Vagina (tissue), 2 donors: ENCODE measurements around the gene C6orf15. TPM values are rescaled to one million over a fixed set of nuclear protein-coding genes. Genes with fewer than 3 reads are reported as not detected.

ENCODE experiments used
- DNase-seq, 2 donors: peaks; one replicate each; pipeline ENCODE4 v3.0.0-alpha.2; 2017; ENCODE audit errors: extremely low spot score in 2 of 2
- H3K27ac ChIP-seq: fragments of 200-600 bp; sonication (generic); one replicate; pipeline ENCODE4 v1.5.1; 2019
- H3K27me3 ChIP-seq: fragments of 200-600 bp; sonication (generic); one replicate; pipeline ENCODE4 v1.5.1; 2019
- H3K36me3 ChIP-seq, 2 donors: fragments of 200-600 bp; sonication (generic); one replicate each; pipeline ENCODE4 v1.5.1; 2017 to 2019
- H3K4me1 ChIP-seq: fragments of 200-600 bp; sonication (generic); one replicate; pipeline ENCODE4 v1.5.1; 2019
- H3K4me3 ChIP-seq, 2 donors: fragments of 200-600 bp; sonication (generic); 1 replicate in 1 of 2; 2 replicates in 1 of 2; pipeline ENCODE4 v1.5.1; 2016 to 2019
- H3K9me3 ChIP-seq: fragments of 200-600 bp; sonication (generic); one replicate; pipeline ENCODE4 v1.5.1; 2019
- POLR2A ChIP-seq, 2 donors: fragments of 450-650 bp; IDR thresholded peaks; one replicate each; pipeline ENCODE4 v1.6.1; 2017; ENCODE audit warnings: antibody characterized with exemption in 2 of 2, mild to moderate bottlenecking in 2 of 2, moderate library complexity in 2 of 2
- POLR2AphosphoS5 ChIP-seq, 2 donors: sonication (generic); formaldehyde crosslinking; IDR thresholded peaks; one replicate each; pipeline ENCODE4 v1.9.0; 2017; ENCODE audit warnings: antibody characterized with exemption in 2 of 2, mild to moderate bottlenecking in 2 of 2, low read depth in 1 of 2; ENCODE audit not compliant: insufficient read depth in 1 of 2
- intact Hi-C: fragments of 100-400 bp; cut with DNase I; formaldehyde crosslinking; loops from one replicate; pipeline ENCODE4 v1.15.1; 2023
- total RNA-seq: library from RNA; depleted of rRNA; stranded (reverse); fragments of >200 nt; gene quantifications from one replicate; pipeline ENCODE4 v1.2.3, GENCODE V29; 2016
- TF ChIP-seq, protein P1 (sequence below), 3 experiments: fragments of 450-650 bp in 2 of 3; fragments of 200-600 bp in 1 of 3; sonication (generic) in 1 of 3; IDR thresholded peaks; one replicate each; pipeline ENCODE4 v1.5.1; 2017 to 2019; ENCODE audit warnings: antibody characterized with exemption in 3 of 3, mild to moderate bottlenecking in 2 of 3, moderate library complexity in 2 of 3

The C6orf15 gene
- total RNA-seq = not detected

DNA sequence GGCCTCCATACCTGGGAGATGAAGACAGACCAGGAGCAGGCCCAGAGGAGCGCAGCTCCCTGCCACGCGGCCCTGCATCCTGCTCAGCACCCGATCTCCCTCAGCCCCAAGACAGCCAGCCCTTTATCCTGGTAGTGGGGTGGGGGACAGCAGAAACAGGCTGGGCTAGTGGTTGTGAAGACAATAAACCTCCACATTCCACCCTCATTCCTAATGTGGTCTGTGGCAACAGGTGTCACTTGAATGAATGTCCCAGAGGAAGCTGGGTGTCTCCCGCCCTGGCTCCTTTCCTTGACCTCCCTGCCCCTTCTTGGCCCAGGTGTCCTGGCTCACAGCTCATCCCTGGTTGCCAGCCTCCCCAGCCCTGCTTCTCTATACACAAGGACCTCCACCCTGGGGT is at the start of gene C6orf15:
Gene C6orf15, minus strand, starts transcription at position 98 of the 400 bp plus-strand sequence. Its CDS starts 20 bp downstream, at position 78.
- Histone ChIP-seq H3K27me3 (no peaks in the 10 kb centered on the region), H3K4me3 (no peak within 1 kb of the TSS), H3K36me3 (no peaks in the 10 kb centered on the region), H3K9me3 (no peaks in the 10 kb centered on the region), H3K4me1 (peaks cover 40% of the 10 kb centered on the region), H3K27ac (peak within 1 kb of the TSS; percentile 81)
- intact Hi-C loops = no loop called here
- DNase-seq = no peak
- TF ChIP-seq POLR2A (IDR thresholded peaks at IDR 0.05) (no peak), POLR2AphosphoS5 (IDR thresholded peaks at IDR 0.05; ENCODE audit: insufficient read depth in 1 of 2, low read depth in 1 of 2) (no peak)
- TF ChIP-seq, protein P1, sequence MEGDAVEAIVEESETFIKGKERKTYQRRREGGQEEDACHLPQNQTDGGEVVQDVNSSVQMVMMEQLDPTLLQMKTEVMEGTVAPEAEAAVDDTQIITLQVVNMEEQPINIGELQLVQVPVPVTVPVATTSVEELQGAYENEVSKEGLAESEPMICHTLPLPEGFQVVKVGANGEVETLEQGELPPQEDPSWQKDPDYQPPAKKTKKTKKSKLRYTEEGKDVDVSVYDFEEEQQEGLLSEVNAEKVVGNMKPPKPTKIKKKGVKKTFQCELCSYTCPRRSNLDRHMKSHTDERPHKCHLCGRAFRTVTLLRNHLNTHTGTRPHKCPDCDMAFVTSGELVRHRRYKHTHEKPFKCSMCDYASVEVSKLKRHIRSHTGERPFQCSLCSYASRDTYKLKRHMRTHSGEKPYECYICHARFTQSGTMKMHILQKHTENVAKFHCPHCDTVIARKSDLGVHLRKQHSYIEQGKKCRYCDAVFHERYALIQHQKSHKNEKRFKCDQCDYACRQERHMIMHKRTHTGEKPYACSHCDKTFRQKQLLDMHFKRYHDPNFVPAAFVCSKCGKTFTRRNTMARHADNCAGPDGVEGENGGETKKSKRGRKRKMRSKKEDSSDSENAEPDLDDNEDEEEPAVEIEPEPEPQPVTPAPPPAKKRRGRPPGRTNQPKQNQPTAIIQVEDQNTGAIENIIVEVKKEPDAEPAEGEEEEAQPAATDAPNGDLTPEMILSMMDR (IDR thresholded peaks at IDR 0.05) = no peak

DNA sequence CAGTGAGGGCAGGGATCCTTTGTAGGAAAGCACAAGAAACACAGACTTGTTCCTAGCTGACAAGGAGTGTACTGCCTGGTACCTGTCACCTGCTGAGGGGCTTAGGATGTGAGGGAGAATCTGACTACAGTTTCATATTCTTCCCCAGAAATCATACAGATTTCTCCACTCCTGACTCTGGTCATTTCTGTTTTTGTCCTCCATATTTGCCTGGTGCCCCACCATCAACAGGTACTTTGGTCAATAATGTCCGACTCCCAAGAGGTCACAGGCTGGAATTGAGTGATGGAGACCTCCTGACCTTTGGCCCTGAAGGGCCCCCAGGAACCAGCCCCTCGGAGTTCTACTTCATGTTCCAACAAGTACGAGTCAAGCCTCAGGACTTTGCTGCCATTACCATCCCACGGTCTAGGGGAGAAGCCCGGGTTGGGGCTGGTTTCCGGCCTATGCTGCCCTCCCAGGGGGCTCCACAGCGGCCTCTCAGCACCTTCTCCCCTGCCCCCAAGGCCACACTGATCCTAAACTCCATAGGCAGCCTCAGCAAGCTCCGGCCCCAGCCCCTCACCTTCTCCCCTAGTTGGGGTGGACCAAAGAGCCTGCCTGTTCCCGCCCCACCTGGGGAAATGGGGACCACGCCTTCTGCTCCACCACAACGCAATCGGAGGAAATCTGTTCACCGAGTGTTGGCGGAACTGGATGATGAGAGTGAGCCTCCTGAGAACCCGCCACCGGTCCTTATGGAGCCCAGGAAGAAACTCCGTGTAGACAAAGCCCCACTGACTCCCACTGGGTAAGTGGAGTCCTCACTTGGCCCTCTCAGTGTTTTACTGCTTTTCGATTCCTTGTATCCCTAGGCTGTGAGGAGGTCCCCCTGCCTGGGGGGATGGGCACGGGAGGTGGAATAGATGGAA is 49.1 kb upstream of the C6orf15 start:
- Histone ChIP-seq H3K27ac (no peak overlapping the region), H3K4me1 (peaks cover 27% of the 10 kb centered on the region), H3K4me3 (no peak overlapping the region), H3K27me3 (no peaks in the 10 kb centered on the region), H3K36me3 (no peaks in the 10 kb centered on the region), H3K9me3 (no peaks in the 10 kb centered on the region)
- no peak for DNase-seq
- intact Hi-C loops = no loop called here
- TF ChIP-seq, protein P1 (IDR thresholded peaks at IDR 0.05) = no peak

DNA sequence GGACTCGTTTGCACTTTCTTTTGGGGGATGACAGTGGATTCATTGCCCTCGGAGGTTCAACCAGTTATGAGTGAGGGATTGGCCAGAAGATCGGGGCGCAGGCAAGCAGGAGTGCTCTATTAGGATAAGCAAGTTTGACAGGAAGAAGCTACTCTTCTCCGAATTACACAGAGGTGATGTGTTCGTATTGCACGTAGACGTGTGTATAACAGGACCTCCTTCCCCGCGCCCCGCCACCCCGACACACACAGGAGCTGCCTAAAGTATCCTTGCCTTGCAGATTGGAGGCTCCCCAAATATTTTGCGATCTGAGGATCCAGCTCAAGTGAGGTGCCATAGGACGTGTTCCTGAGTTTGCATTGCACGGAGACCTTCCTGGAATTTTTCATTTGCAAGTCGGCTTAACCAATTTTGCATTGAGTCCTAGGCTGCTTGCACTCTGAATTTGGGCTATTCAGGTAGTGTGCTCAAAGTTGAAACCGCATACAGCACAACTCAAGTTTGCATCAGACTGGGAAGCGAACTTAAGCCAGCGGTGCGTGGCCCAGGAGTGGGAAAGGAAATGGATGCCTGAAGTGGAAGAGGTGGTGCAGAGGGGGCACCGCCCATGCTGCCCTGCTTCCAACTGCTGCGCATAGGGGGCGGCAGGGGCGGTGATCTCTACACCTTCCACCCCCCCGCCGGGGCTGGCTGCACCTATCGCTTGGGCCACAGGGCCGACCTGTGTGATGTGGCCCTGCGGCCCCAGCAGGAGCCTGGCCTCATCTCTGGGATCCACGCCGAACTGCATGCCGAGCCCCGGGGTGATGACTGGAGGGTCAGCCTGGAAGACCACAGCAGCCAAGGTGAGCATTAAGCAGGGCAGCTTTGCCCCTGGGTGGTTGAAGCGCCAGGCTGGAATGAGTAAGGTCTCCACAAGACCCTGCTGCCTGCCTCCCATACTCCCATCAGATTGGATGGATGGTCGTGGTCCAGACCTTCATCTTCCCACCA is 46.8 kb upstream of the C6orf15 start:
- Histone ChIP-seq H3K9me3 (no peaks in the 10 kb centered on the region), H3K4me3 (peak overlapping the region; percentile 82 to 85), H3K27ac (peak overlapping the region; percentile 82), H3K4me1 (peaks cover 27% of the 10 kb centered on the region), H3K36me3 (no peaks in the 10 kb centered on the region), H3K27me3 (no peaks in the 10 kb centered on the region)
- no peak for TF ChIP-seq POLR2AphosphoS5 (IDR thresholded peaks at IDR 0.05; ENCODE audit: insufficient read depth in 1 of 2, low read depth in 1 of 2)
- TF ChIP-seq, protein P1 (IDR thresholded peaks at IDR 0.05) = no peak
- DNase-seq = no peak
- intact Hi-C loops = no loop called here

DNA sequence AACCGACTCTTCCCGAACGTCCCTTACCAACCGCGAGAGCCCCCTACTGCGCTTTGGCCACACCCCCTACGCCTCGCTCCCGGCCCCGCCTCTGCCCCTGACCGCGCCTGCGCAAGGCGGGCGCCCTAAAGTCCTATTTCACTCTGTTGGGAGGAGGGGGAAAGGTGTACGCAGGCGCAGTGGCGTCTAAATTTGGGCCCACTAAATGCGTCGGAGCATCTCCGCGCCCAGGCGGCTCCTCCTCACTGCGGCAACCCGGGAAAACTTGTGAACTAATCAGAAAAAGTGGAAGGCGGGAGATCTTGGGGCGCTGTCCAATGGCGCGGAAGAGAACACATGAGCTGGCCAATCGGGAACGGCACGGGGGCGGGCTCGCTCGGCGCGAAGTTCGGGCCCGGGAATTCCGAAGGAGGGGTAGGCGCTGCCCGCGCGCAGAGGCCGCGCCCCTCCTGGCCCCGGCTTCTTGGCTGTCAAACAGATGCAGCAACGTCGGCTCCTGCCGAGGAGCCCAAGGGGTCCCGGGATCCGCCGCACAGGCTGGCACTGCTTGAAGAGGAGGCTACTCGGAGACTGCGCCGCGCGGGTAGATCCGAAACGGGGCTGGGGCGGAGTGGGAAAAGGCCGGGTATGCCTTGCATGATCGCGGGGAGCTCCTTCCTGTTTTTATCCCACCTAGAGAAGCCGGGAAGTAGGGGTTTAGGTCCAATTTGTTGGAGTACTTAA is 45.9 kb upstream of the C6orf15 start, which contains the start of gene TCF19:
Gene TCF19, plus strand, starts transcription at position 450 of the 723 bp plus-strand sequence. CDS start 881 bp downstream, outside the sequence.
- peak; percentile 87 to 96 for TF ChIP-seq POLR2AphosphoS5 (IDR thresholded peaks at IDR 0.05; ENCODE audit: insufficient read depth in 1 of 2, low read depth in 1 of 2)
- TF ChIP-seq POLR2A (IDR thresholded peaks at IDR 0.05) = no peak
- TF ChIP-seq, protein P1 (IDR thresholded peaks at IDR 0.05) = no peak
- DNase-seq = peak in 1 of 2 donors; percentile 99
- Histone ChIP-seq H3K9me3 (no peaks in the 10 kb centered on the region), H3K27me3 (no peaks in the 10 kb centered on the region), H3K4me3 (peak within 1 kb of the TSS; percentile 82 to 85), H3K4me1 (peaks cover 27% of the 10 kb centered on the region), H3K27ac (peak within 1 kb of the TSS; percentile 82), H3K36me3 (no peaks in the 10 kb centered on the region)
- intact Hi-C loops = no loop called here
